ENCODE measurements around the gene PIWIL4. TPM values are rescaled to one million over a fixed set of nuclear protein-coding genes. Genes with fewer than 3 reads are reported as not detected.

The PIWIL4 gene
- total RNA-seq, 1 experiment from 2014 or later: not detected

GRCh38 chr11:94662065-94662779, 95.1 kb downstream of the PIWIL4 start:
- Histone ChIP-seq H3K9ac (ENCODE audit: extremely low read depth, insufficient read length, low read length) (no peak overlapping the region), H3K27ac (ENCODE audit: insufficient read length, low read depth, low read length) (no peak overlapping the region), H2BK15ac (ENCODE audit: low read depth, low read length) (no peak overlapping the region), H2BK120ac (ENCODE audit: low read depth, low read length, poor library complexity, severe bottlenecking) (no peak overlapping the region), H3K79me2 (ENCODE audit: insufficient read depth, low read length) (peaks cover 1% of the 10 kb centered on the region; the same call in 1 of the 2 replicates), H4K5ac (ENCODE audit: insufficient read length, low read depth, low read length) (no peak overlapping the region), H3K23me2 (ENCODE audit: insufficient read length, low read depth, low read length, poor library complexity, severe bottlenecking) (no peaks in the 10 kb centered on the region), H3K56ac (ENCODE audit: insufficient read length, low read depth, low read length) (no peak overlapping the region), H3K27me3 (ENCODE audit: insufficient read depth, low read length) (no peaks in the 10 kb centered on the region), H3K9me3 (ENCODE audit: control insufficient read depth, low read depth, low read length) (peaks cover 6% of the 10 kb centered on the region), H3K79me1 (ENCODE audit: insufficient read depth, low read depth, low read length, poor library complexity, severe bottlenecking) (no peaks in the 10 kb centered on the region), H2AFZ (ENCODE audit: low read length) (no peak overlapping the region), H3K18ac (ENCODE audit: insufficient read length, low read depth, low read length) (no peak overlapping the region), H3K4me1 (ENCODE audit: insufficient read depth, low read length) (peaks cover 8% of the 10 kb centered on the region), H3K14ac (ENCODE audit: insufficient read depth, low read length) (no peak overlapping the region), H2BK20ac (ENCODE audit: low read depth, low read length, poor library complexity, severe bottlenecking) (no peak overlapping the region), H4K91ac (ENCODE audit: insufficient read length, low read depth, low read length) (no peak overlapping the region), H3T11ph (ENCODE audit: low read length) (no peak overlapping the region), H2AK5ac (ENCODE audit: insufficient read length, low read length) (no peak overlapping the region), H3K4me2 (ENCODE audit: insufficient read depth, insufficient read length, low read length) (no peak overlapping the region), H2BK5ac (ENCODE audit: insufficient read length, low read length) (no peak overlapping the region), H2BK12ac (ENCODE audit: insufficient read length, low read depth, low read length) (no peak overlapping the region), H3K23ac (ENCODE audit: insufficient read length, low read depth, low read length) (no peak overlapping the region), H3K4ac (ENCODE audit: low read depth, low read length) (no peak overlapping the region), H4K20me1 (ENCODE audit: control insufficient read depth, insufficient read depth, insufficient read length) (no peaks in the 10 kb centered on the region), H4K8ac (replicated peaks; ENCODE audit: insufficient read length, low read depth, low read length) (no peak overlapping the region)
- Mint-ChIP-seq H3K27me3 (ENCODE audit: low read depth) (no peaks in the 10 kb centered on the region), H3K4me1 (peaks cover 27 to 55% of the 10 kb centered on the region in 2 experiments), H3K36me3 (ENCODE audit: insufficient read depth in 1 of 3, low read depth in 3 of 3) (peaks cover 17 to 59% (median 39%) of the 10 kb centered on the region in 3 experiments), H3K4me3 (no peak overlapping the region), H3K27ac (peak overlapping the region in 2 of 3 experiments; percentile 53 to 71; a peak in 3 of 7 replicates), H3K9me3 (peaks cover 4 to 9% of the 10 kb centered on the region in 2 experiments)
- DNase-seq: no peak
- no CpG with 5 or more reads among the region's 4 CpGs for WGBS (ENCODE audit: extremely low coverage, insufficient read length, low lambda C conversion rate)
- no peak for TF ChIP-seq CTCF (conservative IDR thresholded peaks at IDR 0.05)
